Head of caudate nucleus (tissue), 42 donors: ENCODE results near the gene SIRT3.
A peak's percentile ranks its signal among the peaks of the same experiment; 100 is the strongest.
"Not testable (repeated sequence)": the region's sequence is repeated elsewhere in the genome, so short reads cannot be mapped to it uniquely, and the experiment has no call there.

ENCODE experiments used
- DNase-seq, 42 donors: peaks; one replicate each; pipeline versions ENCODE4 v3.0.0 to v3.0.0-alpha.2; 2020 to 2021; ENCODE audit warnings: mixed read lengths in 7 of 42
- intact Hi-C: fragments of 100-400 bp; cut with DNase I; formaldehyde crosslinking; loops from one replicate; pipeline ENCODE4 v1.15.0; 2022

The SIRT3 gene

GRCh38 chr11:221998-222789, 13.9 kb downstream of the SIRT3 start:
- peak in 3 of 42 donors; percentile 1 to 19 (median 3) for DNase-seq
- intact Hi-C loops: no loop called here

- intact Hi-C loops: no loop called here
- DNase-seq: peak in 1 of 42 donors; percentile 18
Observed at GRCh38 chr11:221539-221938, 14.6 kb downstream of the SIRT3 start.

DNA sequence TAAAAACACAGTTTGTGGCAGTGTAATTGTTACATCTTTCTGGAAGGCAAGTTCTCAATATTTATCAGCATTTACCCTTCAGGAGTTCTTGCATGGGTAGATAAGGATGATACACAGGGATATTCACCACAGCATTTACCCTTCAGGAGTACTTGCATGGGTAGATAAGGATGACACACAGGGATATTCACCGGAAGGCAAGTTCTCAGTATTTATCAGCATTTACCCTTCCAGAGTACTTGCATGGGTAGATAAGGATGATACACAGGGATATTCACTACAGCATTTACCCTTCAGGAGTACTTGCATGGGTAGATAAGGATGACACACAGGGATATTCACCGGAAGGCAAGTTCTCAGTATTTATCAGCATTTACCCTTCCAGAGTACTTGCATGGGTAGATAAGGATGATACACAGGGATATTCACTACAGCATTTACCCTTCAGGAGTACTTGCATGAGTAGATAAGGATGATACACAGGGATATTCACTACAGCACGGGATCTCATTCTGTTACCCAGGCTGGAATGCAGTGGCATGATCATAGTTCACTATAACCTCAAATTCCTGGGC, 15.4 kb downstream of the SIRT3 start:
- DNase-seq, intact Hi-C loops: not testable (repeated sequence)

GRCh38 chr11:218815-219593, 17.1 kb downstream of the SIRT3 start:
- DNase-seq: peak in 5 of 42 donors; percentile 6 to 34 (median 15)
- intact Hi-C loops: no loop called here

- intact Hi-C loops: no loop called here
- peak in 1 of 42 donors; percentile 2 for DNase-seq
Observed at GRCh38 chr11:217704-218103, 18.4 kb downstream of the SIRT3 start.

DNA sequence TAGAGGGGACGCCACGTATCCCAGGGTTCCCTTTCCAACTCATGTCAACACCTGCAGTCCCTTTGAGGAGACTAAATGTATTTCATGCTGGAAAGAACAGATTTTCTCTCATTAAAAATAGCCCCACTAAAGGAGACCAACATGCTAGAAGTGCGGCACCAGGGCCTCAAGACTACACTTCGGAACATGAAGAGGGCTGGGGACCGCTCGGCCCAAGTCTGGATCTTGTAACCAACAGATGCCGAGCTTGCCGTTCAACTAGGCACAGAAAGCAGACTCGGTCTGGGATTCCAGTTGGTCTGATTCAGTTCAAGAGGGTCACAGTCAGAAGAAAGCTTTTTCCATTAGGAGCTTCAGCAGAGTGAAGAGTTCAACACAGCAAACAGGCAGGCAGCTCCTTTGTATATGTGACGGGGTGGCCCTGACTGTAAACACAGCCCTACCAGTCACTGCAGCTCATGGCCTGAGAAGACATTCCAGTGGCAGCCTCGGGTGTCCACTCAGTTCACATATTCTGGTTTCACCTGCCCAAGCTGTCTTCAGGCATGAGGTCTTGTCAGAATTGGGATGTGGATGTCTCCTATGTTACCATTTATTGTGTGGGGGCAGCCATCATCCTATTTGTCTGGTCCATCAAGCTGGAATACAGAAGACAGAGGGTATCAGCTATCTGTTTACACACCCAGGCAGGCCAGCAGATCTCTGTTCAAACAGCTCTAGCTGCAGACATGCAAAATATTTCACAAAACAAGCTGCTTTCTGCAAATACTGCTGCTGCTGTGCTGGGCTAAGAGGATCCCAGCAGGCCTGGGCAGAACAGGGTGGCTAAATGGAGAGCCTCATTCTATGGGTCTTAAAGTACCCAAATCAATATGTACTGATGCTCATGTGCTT, 19.8 kb downstream of the SIRT3 start:
- intact Hi-C loops: no loop called here
- peak in 3 of 42 donors; percentile 1 to 11 (median 5) for DNase-seq

- intact Hi-C loops: no loop called here
- DNase-seq: peak in 1 of 42 donors; percentile 20
Observed at GRCh38 chr11:215581-216037, 20.5 kb downstream of the SIRT3 start.

GRCh38 chr11:214083-214482, 22.1 kb downstream of the SIRT3 start:
- intact Hi-C loops: no loop called here
- peak in 5 of 42 donors; percentile 4 to 35 (median 11) for DNase-seq

DNA sequence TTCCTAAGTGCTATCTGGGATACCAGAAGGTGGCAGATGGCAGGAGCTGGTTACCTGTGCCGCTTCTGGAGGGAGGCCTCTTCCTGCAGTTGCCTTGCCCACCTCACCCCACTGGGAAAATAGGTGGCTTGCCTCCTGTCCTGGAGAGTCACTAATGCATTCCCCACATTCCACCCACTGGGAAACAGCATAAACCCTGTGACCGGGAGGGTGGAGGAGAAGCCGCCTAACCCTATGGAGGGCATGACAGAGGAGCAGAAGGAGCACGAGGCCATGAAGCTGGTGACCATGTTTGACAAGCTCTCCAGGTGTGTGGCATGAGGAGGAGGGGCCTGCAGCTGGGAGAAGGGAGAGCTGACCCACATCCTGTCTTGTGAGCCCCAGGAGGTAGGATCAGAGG, 23.0 kb downstream of the SIRT3 start:
- intact Hi-C loops: no loop called here

DNA sequence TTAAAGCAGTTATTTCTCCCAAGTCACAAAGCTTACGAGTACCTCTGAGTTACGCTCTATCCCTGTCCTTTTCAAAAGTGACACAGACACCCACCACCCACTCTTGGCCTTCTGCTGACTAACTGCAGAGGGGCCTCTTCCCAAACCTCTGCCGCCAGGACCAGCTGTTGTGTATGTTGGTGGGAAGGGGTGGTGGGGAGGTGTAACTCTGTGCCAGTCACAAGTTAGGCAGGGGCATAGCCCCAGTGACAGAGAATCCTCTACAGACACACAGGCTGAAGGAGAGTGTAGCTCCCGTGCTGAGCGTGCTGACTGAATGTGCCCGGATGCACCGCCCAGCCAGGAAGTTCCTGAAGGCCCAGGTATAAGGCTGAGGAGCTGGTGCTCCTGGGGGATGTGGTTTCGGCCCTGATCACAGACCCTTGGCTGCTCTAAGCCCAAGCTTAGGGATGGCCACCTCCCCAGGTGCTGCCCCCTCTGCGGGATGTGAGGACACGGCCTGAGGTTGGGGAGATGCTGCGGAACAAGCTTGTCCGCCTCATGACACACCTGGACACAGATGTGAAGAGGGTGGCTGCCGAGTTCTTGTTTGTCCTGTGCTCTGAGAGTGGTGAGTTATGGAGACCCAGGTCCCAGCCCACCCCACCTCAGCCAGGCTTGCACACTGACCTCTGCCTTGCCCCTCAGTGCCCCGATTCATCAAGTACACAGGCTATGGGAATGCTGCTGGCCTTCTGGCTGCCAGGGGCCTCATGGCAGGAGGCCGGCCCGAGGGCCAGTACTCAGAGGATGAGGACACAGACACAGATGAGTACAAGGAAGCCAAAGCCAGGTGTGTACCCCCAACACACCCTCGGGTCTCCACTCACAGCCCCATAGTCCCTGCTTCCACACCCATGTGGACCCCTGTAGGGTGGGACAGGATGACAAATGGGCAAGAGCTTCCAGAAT, 23.7 kb downstream of the SIRT3 start:
- peak in 4 of 42 donors; percentile 2 to 12 (median 10) for DNase-seq
- intact Hi-C loops: no loop called here

More for the DNA sequence above, 23.0 kb downstream of the SIRT3 start:
- DNase-seq: peak in 3 of 42 donors; percentile 0 to 12 (median 10)

DNA sequence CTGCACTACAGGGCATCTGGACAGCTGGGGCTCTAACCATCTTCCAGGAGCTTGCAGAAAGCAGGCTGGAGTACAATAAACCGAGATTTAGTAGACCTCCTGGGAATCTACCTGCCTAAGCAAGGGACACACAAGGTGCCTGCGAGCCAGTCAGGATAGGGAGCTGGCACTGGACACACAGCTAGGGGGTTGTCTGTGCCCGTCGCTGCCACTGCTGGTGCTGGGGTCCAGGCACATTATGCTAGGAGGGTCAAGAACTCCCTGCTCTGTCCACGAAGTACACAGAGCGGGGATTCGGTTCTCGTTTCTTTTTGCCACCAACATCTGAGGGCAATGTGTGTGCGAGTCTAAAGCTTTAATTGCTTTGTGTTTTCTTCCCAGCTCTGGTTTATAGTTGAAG, 24.4 kb downstream of the SIRT3 start:
- intact Hi-C loops: no loop called here
- DNase-seq: peak in 3 of 42 donors; percentile 2 to 4 (median 3)

GRCh38 chr11:211295-211694, 24.8 kb downstream of the SIRT3 start:
- intact Hi-C loops: no loop called here
- DNase-seq: peak in 3 of 42 donors; percentile 12 to 29 (median 14)

DNA sequence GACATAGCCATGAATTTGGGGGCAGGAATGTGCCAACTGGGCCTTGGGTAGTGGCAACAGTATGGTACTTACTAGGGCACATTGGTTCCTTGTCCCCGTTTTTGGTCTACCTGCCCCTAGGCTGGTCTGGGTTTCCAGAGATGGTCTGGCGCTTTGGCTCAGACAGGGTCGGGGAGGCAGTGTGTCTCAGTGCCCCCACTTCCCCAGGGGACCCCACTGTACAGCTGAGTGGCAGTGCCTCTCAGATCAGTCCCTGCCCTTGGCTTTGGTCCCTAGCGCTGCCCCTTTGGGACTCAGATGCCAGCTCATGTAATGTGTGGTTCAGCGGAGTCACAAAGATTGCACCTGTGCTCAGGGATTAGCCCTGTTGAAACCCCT, 25.4 kb downstream of the SIRT3 start:
- intact Hi-C loops: no loop called here
- peak in 4 of 42 donors; percentile 1 to 27 (median 5) for DNase-seq

DNA sequence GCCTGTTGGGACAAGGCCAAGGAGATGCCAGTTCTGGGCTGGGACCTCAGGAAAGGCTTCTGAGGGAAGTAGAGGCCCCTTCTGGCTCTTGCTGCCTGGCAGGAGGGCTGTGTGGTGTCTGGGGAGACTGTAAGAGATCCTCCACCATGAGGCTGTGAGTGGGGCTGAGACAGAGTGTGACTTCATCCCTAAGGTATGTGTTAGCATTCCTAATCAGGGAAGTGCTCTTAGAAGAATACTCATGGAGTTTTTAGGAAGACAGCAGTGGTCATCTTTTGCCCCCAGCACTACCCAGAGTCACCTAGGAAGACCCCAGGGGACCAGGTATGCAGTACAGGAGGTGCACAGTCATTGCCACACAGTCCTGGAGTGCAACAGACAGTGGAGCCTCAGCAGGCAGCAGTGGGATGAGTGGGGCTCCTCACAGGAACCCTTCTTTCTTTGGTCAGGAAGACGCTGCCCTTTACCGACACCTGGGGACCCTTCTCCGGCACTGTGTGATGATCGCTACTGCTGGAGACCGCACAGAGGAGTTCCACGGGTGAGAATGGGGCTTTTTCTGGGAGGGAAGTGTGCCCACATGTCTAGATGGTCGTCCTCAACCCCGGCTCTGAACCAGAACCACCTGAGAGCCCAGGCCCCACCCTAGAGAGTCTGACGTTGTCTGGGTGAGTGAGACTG, 25.9 kb downstream of the SIRT3 start:
- intact Hi-C loops: no loop called here
- peak in 9 of 42 donors; percentile 5 to 29 (median 8) for DNase-seq

GRCh38 chr11:209275-210121, 26.6 kb downstream of the SIRT3 start:
- intact Hi-C loops: loop anchor here (10.0 kb wide), 1 partner anchor 145 kb away; no protein-coding TSS in a partner anchor
- DNase-seq: peak in 11 of 42 donors; percentile 3 to 35 (median 17)

DNA sequence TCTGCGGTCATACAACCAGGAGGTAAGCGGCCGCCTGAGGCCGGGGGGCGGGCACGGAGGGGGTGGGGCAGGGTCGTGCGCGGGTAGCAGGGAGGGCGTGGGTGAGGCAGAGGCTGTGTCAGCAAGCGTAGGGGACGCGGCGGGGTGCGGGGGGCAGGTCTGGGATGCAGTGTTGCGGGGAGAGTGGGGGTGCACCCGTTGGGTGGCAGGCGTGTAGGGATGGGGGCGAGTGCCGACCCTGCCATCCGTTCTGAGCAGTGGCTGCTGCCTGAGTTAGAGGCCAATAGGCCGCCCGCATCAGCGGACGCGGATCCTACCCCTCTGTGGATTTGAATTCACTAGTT, 27.3 kb downstream of the SIRT3 start:
- DNase-seq: peak in 3 of 42 donors; percentile 38 to 53 (median 48)
- intact Hi-C loops: loop anchor here (10.0 kb wide), 1 partner anchor 146 kb away; no protein-coding TSS in a partner anchor
